ENCODE measurements around the gene CLSTN1. TPM values are rescaled to one million over a fixed set of nuclear protein-coding genes. Genes with fewer than 3 reads are reported as not detected.

CLSTN1 gene
- total RNA-seq, 1 donor from 2014 or later = 181 TPM

- Histone ChIP-seq H3K79me2 (ENCODE audit: insufficient read depth, low read length) (peaks cover 21% of the 10 kb centered on the region), H3K4me2 (ENCODE audit: low read length) (peak overlapping the region; percentile 95), H3K36me3 (ENCODE audit: insufficient read depth, low read length) (no peaks in the 10 kb centered on the region), H2AFZ (ENCODE audit: low read depth, low read length) (no peak overlapping the region), H3K4me3 (ENCODE audit: insufficient read depth, low read depth, low read length) (no peak overlapping the region), H3K27ac (ENCODE audit: low read depth, low read length) (no peak overlapping the region), H4K20me1 (ENCODE audit: insufficient read depth, low read length) (peaks cover 20% of the 10 kb centered on the region), H3K9me3 (ENCODE audit: insufficient read depth, low read depth, low read length) (no peaks in the 10 kb centered on the region), H3K4me1 (ENCODE audit: insufficient read depth, low read length) (peaks cover 33% of the 10 kb centered on the region), H3K27me3 (ENCODE audit: insufficient read depth, low read length) (no peaks in the 10 kb centered on the region), H3K9ac (ENCODE audit: low read length) (no peak overlapping the region)
- Mint-ChIP-seq H3K4me1 (ENCODE audit: low read depth, unreplicated experiment) (peaks cover 29% of the 10 kb centered on the region), H3K4me3 (ENCODE audit: unreplicated experiment) (peak overlapping the region; percentile 75), H3K27me3 (ENCODE audit: low read depth, unreplicated experiment) (no peaks in the 10 kb centered on the region), H3K36me3 (ENCODE audit: low read depth, unreplicated experiment) (no peaks in the 10 kb centered on the region), H3K9me3 (ENCODE audit: unreplicated experiment) (no peaks in the 10 kb centered on the region), H3K27ac (ENCODE audit: unreplicated experiment) (peak overlapping the region; percentile 34)
- DNase-seq (ENCODE audit: low read depth) (no peak), FAIRE-seq (no peak)
- TF ChIP-seq, protein P1, sequence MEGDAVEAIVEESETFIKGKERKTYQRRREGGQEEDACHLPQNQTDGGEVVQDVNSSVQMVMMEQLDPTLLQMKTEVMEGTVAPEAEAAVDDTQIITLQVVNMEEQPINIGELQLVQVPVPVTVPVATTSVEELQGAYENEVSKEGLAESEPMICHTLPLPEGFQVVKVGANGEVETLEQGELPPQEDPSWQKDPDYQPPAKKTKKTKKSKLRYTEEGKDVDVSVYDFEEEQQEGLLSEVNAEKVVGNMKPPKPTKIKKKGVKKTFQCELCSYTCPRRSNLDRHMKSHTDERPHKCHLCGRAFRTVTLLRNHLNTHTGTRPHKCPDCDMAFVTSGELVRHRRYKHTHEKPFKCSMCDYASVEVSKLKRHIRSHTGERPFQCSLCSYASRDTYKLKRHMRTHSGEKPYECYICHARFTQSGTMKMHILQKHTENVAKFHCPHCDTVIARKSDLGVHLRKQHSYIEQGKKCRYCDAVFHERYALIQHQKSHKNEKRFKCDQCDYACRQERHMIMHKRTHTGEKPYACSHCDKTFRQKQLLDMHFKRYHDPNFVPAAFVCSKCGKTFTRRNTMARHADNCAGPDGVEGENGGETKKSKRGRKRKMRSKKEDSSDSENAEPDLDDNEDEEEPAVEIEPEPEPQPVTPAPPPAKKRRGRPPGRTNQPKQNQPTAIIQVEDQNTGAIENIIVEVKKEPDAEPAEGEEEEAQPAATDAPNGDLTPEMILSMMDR (IDR thresholded peaks at IDR 0.05; ENCODE audit: insufficient read depth, low read depth, low read length) = no peak
- no peak for TF ChIP-seq EZH2 (IDR thresholded peaks at IDR 0.05; ENCODE audit: insufficient read depth, low read length)
Observed at GRCh38 chr1:9826087-9826486, 2.3 kb upstream of the CLSTN1 start.

DNA sequence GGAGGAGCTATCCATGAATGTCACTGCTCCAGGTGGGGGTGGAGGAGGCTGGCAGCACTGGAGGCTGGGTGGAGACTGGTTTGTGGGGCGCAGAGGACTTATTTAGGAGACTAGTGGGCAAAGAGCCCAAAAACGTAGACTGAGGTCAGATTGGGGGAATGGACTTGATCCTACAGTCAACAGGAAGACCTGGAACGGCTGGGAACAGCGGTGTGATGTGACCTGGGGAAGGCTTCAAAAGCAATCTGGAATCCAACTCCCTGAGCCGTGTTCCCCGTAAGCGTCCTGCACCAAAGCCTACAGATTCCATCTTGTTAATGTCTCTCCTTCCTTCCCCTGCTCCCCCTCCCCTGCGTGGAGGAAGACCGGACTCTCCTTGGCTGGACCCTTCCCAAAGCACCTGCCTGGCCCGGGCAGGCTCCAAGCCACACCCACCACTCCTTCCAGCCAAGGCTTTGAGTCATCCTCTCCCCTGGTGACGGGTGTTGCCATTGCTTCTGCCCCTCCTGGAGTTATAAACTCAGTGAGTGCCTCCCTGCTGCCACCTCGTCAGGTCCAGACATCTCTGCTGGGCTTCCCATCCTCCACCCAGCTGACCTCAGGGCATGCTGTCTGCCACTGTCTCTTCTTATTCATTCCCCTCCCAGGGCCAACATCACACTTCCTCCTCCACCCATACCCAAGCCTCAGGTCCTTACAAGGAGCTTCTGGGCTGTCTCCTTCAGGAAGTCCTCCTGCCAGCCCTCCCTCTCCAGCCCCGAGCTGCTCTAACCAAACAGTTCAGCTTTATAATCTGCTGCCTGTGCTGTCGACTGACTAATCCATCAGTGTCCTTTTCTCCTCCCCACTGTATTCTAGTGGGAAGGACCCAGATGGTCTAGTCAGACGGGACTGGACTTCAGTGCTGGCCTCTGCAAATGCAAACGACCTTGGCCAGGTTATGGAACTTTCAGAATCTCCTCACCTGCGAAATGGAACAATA, 1.6 kb upstream of the CLSTN1 start:
- Histone ChIP-seq H3K27ac (ENCODE audit: low read depth, low read length) (peak overlapping the region; percentile 17), H4K20me1 (ENCODE audit: insufficient read depth, low read length) (peaks cover 27% of the 10 kb centered on the region), H3K36me3 (ENCODE audit: insufficient read depth, low read length) (no peaks in the 10 kb centered on the region), H3K79me2 (ENCODE audit: insufficient read depth, low read length) (peaks cover 28% of the 10 kb centered on the region), H3K9me3 (ENCODE audit: insufficient read depth, low read depth, low read length) (no peaks in the 10 kb centered on the region), H3K4me1 (ENCODE audit: insufficient read depth, low read length) (peaks cover 33% of the 10 kb centered on the region), H3K4me2 (ENCODE audit: low read length) (peak overlapping the region; percentile 95), H3K4me3 (ENCODE audit: insufficient read depth, low read depth, low read length) (no peak overlapping the region), H3K9ac (ENCODE audit: low read length) (no peak overlapping the region), H2AFZ (ENCODE audit: low read depth, low read length) (peak overlapping the region; percentile 37), H3K27me3 (ENCODE audit: insufficient read depth, low read length) (no peaks in the 10 kb centered on the region)
- peak; percentile 67 for DNase-seq (ENCODE audit: low read depth)
- H3K27ac Mint-ChIP-seq (ENCODE audit: unreplicated experiment) = peak overlapping the region; percentile 84
- no peaks in the 10 kb centered on the region for H3K36me3 Mint-ChIP-seq (ENCODE audit: low read depth, unreplicated experiment)
- no peaks in the 10 kb centered on the region for H3K27me3 Mint-ChIP-seq (ENCODE audit: low read depth, unreplicated experiment)
- H3K4me3 Mint-ChIP-seq (ENCODE audit: unreplicated experiment) = peak overlapping the region; percentile 75
- FAIRE-seq = no peak
- TF ChIP-seq EZH2 (IDR thresholded peaks at IDR 0.05; ENCODE audit: insufficient read depth, low read length) = no peak
- TF ChIP-seq, protein P1 (IDR thresholded peaks at IDR 0.05; ENCODE audit: insufficient read depth, low read depth, low read length) = no peak
- H3K9me3 Mint-ChIP-seq (ENCODE audit: unreplicated experiment) = no peaks in the 10 kb centered on the region
- peaks cover 29% of the 10 kb centered on the region for H3K4me1 Mint-ChIP-seq (ENCODE audit: low read depth, unreplicated experiment)

Measured in astrocyte (in vitro differentiated cells and primary cell).